Caco-2 (cell line): ENCODE measurements around the gene ITIH3. TPM values are rescaled to one million over a fixed set of nuclear protein-coding genes. Genes with fewer than 3 reads are reported as not detected.

Experiments used
- BruUV-seq: library from RNA; stranded (reverse); fragments of 400-500 nt; replicated peaks from 2 replicates; lab custom pipeline; 2021; lab: Mats Ljungman, UMichigan
- CTCF ChIA-PET: fragments of 300-600 bp; sonication (Branson Sonifier 250); formaldehyde crosslinking; loops from one replicate; lab custom pipeline; 2022; ENCODE audit warnings: antibody characterized with exemption; lab: Charles Lee
- POLR2A ChIA-PET: fragments of 300-600 bp; sonication (Branson Sonifier 250); formaldehyde crosslinking; loops from one replicate; lab custom pipeline; 2022; ENCODE audit warnings: antibody characterized with exemption; lab: Charles Lee
- DNase-seq, 2 experiments: peaks; one replicate each; pipeline versions ENCODE4 v3.0.0 to v3.0.0-alpha.2; 2020 to 2022
- H3K27me3 ChIP-seq: replicated peaks from 2 replicates; pipeline ENCODE4 v1.6.0; 2011; ENCODE audit warnings: low read length; ENCODE audit not compliant: control insufficient read depth, insufficient read depth
- H3K36me3 ChIP-seq: 2 replicates; pipeline ENCODE4 v1.5.1; 2011; ENCODE audit warnings: low read length; ENCODE audit not compliant: control insufficient read depth, insufficient read depth
- H3K4me1 ChIP-seq: fragments of 250-450 bp; sonication (Bioruptor Pico); 2 replicates; pipeline ENCODE4 v1.5.1; 2020; ENCODE audit warnings: mild to moderate bottlenecking
- H3K4me3 ChIP-seq: 2 replicates; pipeline ENCODE4 v1.5.1; 2011; ENCODE audit warnings: low read depth, mild to moderate bottlenecking, control low read depth, low read length
- H3K9me3 ChIP-seq: fragments of 250-450 bp; sonication (Bioruptor Pico); 2 replicates; pipeline ENCODE4 v1.5.1; 2020; ENCODE audit warnings: mild to moderate bottlenecking, moderate library complexity
- H3K27ac Mint-ChIP-seq: one replicate; pipeline ENCODE4 v1.8.0; 2022; ENCODE audit warnings: mixed read lengths; ENCODE audit not compliant: unreplicated experiment
- H3K27me3 Mint-ChIP-seq: one replicate; pipeline ENCODE4 v1.8.0; 2022; ENCODE audit warnings: mixed read lengths; ENCODE audit not compliant: insufficient read depth, unreplicated experiment
- H3K36me3 Mint-ChIP-seq: one replicate; pipeline ENCODE4 v1.8.0; 2022; ENCODE audit warnings: mild to moderate bottlenecking, mixed read lengths; ENCODE audit not compliant: insufficient read depth, unreplicated experiment
- H3K4me1 Mint-ChIP-seq: one replicate; pipeline ENCODE4 v1.8.0; 2022; ENCODE audit warnings: low read depth, mixed read lengths; ENCODE audit not compliant: unreplicated experiment
- H3K4me3 Mint-ChIP-seq: one replicate; pipeline ENCODE4 v1.8.0; 2022; ENCODE audit warnings: mild to moderate bottlenecking, moderate library complexity, mixed read lengths; ENCODE audit not compliant: unreplicated experiment
- H3K9me3 Mint-ChIP-seq: one replicate; pipeline ENCODE4 v1.8.0; 2022; ENCODE audit warnings: mixed read lengths; ENCODE audit not compliant: unreplicated experiment
- CTCF ChIP-seq, 2 experiments: fragments of 200-600 bp in 1 of 2; IDR thresholded peaks; 1 replicate in 1 of 2; 2 replicates in 1 of 2; pipeline versions ENCODE4 v1.5.1 to v1.8.0; 2011 to 2022; ENCODE audit warnings: antibody characterized with exemption in 1 of 2, control low read depth in 1 of 2, inconsistent platforms in 1 of 2, low read depth in 1 of 2, low read length in 1 of 2, mild to moderate bottlenecking in 1 of 2, moderate library complexity in 1 of 2; ENCODE audit not compliant: insufficient read depth in 1 of 2, severe bottlenecking in 1 of 2, unreplicated experiment in 1 of 2
- intact Hi-C: fragments of 100-400 bp; cut with micrococcal nuclease; formaldehyde crosslinking; loops from one replicate; pipeline ENCODE4 v1.10.0; 2022; ENCODE audit not compliant: unreplicated experiment
- total RNA-seq: library from RNA; stranded (reverse); gene quantifications from 2 replicates; pipeline ENCODE4 v1.2.3, GENCODE V29; 2022

The ITIH3 gene
- total RNA-seq, 1 experiment from 2014 or later = 0.27 TPM

DNA sequence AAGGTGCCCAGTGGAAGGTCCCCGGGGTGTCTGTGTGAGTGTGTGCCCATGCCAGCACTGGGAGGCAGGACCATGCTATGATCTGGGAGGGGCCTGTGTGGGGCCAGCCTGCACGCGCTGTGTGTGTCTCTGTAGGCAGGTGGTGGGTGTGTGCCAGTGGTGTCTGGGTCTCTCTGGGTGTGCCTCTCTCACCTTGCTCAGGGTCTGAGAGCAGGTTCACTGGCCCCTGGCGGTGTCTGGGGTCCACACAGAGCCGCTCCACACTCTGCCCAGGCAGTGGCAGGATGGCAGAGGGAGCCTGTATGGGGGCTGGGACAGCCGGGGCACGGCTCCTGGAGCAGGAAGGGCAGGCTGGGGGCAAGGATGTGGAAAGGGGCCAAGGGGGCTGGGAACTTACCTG is 23.3 kb downstream of the ITIH3 start:
- H3K9me3 Mint-ChIP-seq = no peaks in the 10 kb centered on the region
- ChIA-PET CTCF (no interaction called here), POLR2A (no interaction called here)
- DNase-seq = no peak
- intact Hi-C loops = no loop called here
- no peak overlapping the region for H3K27ac Mint-ChIP-seq
- H3K36me3 Mint-ChIP-seq = no peaks in the 10 kb centered on the region
- H3K27me3 ChIP-seq = no peaks in the 10 kb centered on the region
- peaks cover 6% of the 10 kb centered on the region for H3K4me1 Mint-ChIP-seq
- H3K27me3 Mint-ChIP-seq = no peaks in the 10 kb centered on the region
- no TSS peak for BruUV-seq
- no peak overlapping the region for H3K4me3 ChIP-seq
- no peak overlapping the region for H3K4me3 Mint-ChIP-seq
- H3K4me1 ChIP-seq = no peaks in the 10 kb centered on the region
- TF ChIP-seq CTCF (IDR thresholded peaks at IDR 0.05; ENCODE audit: insufficient read depth in 1 of 2, low read depth in 1 of 2, low read length in 1 of 2, severe bottlenecking in 1 of 2, unreplicated experiment in 1 of 2) = no peak
- no peaks in the 10 kb centered on the region for H3K36me3 ChIP-seq
- no peaks in the 10 kb centered on the region for H3K9me3 ChIP-seq

DNA sequence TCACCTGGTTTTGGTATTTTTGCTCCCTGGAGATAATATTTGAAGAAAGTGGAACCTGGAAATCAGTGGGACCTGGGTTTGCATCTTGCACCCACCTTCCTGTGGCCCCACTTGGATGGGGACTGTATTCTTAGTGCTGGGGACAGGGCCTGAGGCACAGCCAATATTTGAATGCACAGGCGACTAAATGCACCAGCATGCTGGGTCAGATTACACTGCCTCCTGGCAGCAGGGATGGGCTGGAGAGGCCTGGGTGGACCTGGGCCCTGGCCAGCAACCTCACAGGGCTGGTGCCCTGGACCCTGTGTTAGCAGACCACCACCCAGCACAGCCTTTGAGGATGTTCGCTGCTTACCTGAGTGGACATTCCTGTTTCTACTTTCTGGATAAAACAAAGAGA is 25.3 kb downstream of the ITIH3 start:
- BruUV-seq = no TSS peak
- no peaks in the 10 kb centered on the region for H3K9me3 Mint-ChIP-seq
- no peaks in the 10 kb centered on the region for H3K27me3 Mint-ChIP-seq
- TF ChIP-seq CTCF (IDR thresholded peaks at IDR 0.05; ENCODE audit: insufficient read depth in 1 of 2, low read depth in 1 of 2, low read length in 1 of 2, severe bottlenecking in 1 of 2, unreplicated experiment in 1 of 2) = no peak
- ChIA-PET POLR2A (no interaction called here), CTCF (interaction anchor here (1.0 to 1.2 kb wide), 3 partner anchors 9 to 20 kb away, joined by 3 to 4 read pairs (median 4); no protein-coding TSS in a partner anchor)
- no peak for DNase-seq
- no peaks in the 10 kb centered on the region for H3K36me3 ChIP-seq
- H3K4me3 Mint-ChIP-seq = no peak overlapping the region
- no peak overlapping the region for H3K4me3 ChIP-seq
- H3K27ac Mint-ChIP-seq = no peak overlapping the region
- H3K27me3 ChIP-seq = no peaks in the 10 kb centered on the region
- H3K36me3 Mint-ChIP-seq = no peaks in the 10 kb centered on the region
- H3K4me1 Mint-ChIP-seq = peaks cover 6% of the 10 kb centered on the region
- no peaks in the 10 kb centered on the region for H3K4me1 ChIP-seq
- intact Hi-C loops = loop anchor here (2.0 kb wide), 1 partner anchor 49 kb away; the partner anchor contains the start of gene NEK4
- no peaks in the 10 kb centered on the region for H3K9me3 ChIP-seq

GRCh38 chr3:52820736-52821135 is 26.1 kb downstream of the ITIH3 start:
- no peaks in the 10 kb centered on the region for H3K4me1 ChIP-seq
- Mint-ChIP-seq H3K27me3 (no peaks in the 10 kb centered on the region), H3K36me3 (no peaks in the 10 kb centered on the region), H3K4me1 (peaks cover 6% of the 10 kb centered on the region), H3K27ac (no peak overlapping the region), H3K9me3 (no peaks in the 10 kb centered on the region), H3K4me3 (no peak overlapping the region)
- intact Hi-C loops = loop anchor here (1.0 to 2.0 kb wide), 2 partner anchors 50 to 78 kb away; partner anchors contain the start of gene NEK4
- H3K4me3 ChIP-seq = no peak overlapping the region
- no peaks in the 10 kb centered on the region for H3K27me3 ChIP-seq
- H3K9me3 ChIP-seq = no peaks in the 10 kb centered on the region
- ChIA-PET POLR2A (no interaction called here), CTCF (interaction anchor here (0.5 to 1.6 kb wide), 12 partner anchors 9 to 248 kb away, joined by 3 to 19 read pairs (median 4); partner anchors contain the start of gene NEK4)
- H3K36me3 ChIP-seq = no peaks in the 10 kb centered on the region
- no TSS peak for BruUV-seq
- peak; percentile 64 to 84 for TF ChIP-seq CTCF (IDR thresholded peaks at IDR 0.05; ENCODE audit: insufficient read depth in 1 of 2, low read depth in 1 of 2, low read length in 1 of 2, severe bottlenecking in 1 of 2, unreplicated experiment in 1 of 2)
- DNase-seq = peak; percentile 51 to 62
